Liver (tissue), 9 donors: ENCODE measurements around the gene SZT2. TPM values are rescaled to one million over a fixed set of nuclear protein-coding genes. Genes with fewer than 3 reads are reported as not detected.

Source experiments
- DNase-seq: peaks from one replicate; pipeline ENCODE4 v3.0.0-alpha.2; 2017; ENCODE audit warnings: low spot score
- H3K27ac ChIP-seq, 2 donors: one replicate each; pipeline ENCODE4 v1.7.0; 2013; ENCODE audit warnings: inconsistent platforms in 2 of 2, low read length in 2 of 2, control low read depth in 1 of 2, low read depth in 1 of 2, mild to moderate bottlenecking in 1 of 2
- H3K27me3 ChIP-seq, 4 donors: one replicate each; pipeline versions ENCODE4 v1.6.1 to v1.7.0; 2013; ENCODE audit warnings: low read length in 3 of 4, inconsistent platforms in 1 of 4, mild to moderate bottlenecking in 1 of 4, moderate library complexity in 1 of 4; ENCODE audit not compliant: control insufficient read depth in 4 of 4, insufficient read depth in 4 of 4
- H3K36me3 ChIP-seq, 4 donors: one replicate each; pipeline versions ENCODE4 v1.6.1 to v1.7.0; 2013; ENCODE audit warnings: low read length in 3 of 4, mild to moderate bottlenecking in 3 of 4, low read depth in 1 of 4, moderate library complexity in 1 of 4; ENCODE audit not compliant: control insufficient read depth in 4 of 4, insufficient read depth in 3 of 4
- H3K4me1 ChIP-seq, 4 donors: one replicate each; pipeline versions ENCODE4 v1.6.1 to v1.7.0; 2013; ENCODE audit warnings: low read length in 3 of 4, mild to moderate bottlenecking in 3 of 4, moderate library complexity in 1 of 4; ENCODE audit not compliant: control insufficient read depth in 4 of 4, insufficient read depth in 4 of 4
- H3K4me3 ChIP-seq, 3 donors: one replicate each; pipeline versions ENCODE4 v1.6.1 to v1.7.0; 2013; ENCODE audit warnings: low read length in 3 of 3, control low read depth in 1 of 3, low read depth in 1 of 3, mild to moderate bottlenecking in 1 of 3
- H3K9ac ChIP-seq, 2 donors: one replicate each; pipeline ENCODE4 v1.7.0; 2013; ENCODE audit warnings: low read length in 2 of 2, mild to moderate bottlenecking in 2 of 2, moderate library complexity in 2 of 2, control low read depth in 1 of 2, low read depth in 1 of 2
- H3K9me3 ChIP-seq, 4 donors: one replicate each; pipeline versions ENCODE4 v1.6.1 to v1.7.0; 2013; ENCODE audit warnings: low read length in 3 of 4; ENCODE audit not compliant: control insufficient read depth in 4 of 4
- EGR1 ChIP-seq, 2 donors: IDR thresholded peaks; 2 replicates each; pipeline ENCODE4 v1.6.1; 2016 to 2018; ENCODE audit warnings: antibody characterized with exemption in 2 of 2, low read depth in 2 of 2
- FOXA1 ChIP-seq: IDR thresholded peaks from 2 replicates; pipeline ENCODE4 v1.6.1; 2016; ENCODE audit warnings: antibody characterized with exemption
- FOXA2 ChIP-seq: IDR thresholded peaks from 2 replicates; pipeline ENCODE4 v1.6.1; 2016; ENCODE audit warnings: antibody characterized with exemption
- GABPA ChIP-seq, 2 donors: IDR thresholded peaks in 1 of 2; conservative IDR thresholded peaks in 1 of 2; 2 replicates each; pipeline ENCODE4 v1.6.1; 2016; ENCODE audit warnings: antibody characterized with exemption in 2 of 2, mild to moderate bottlenecking in 1 of 2, moderate library complexity in 1 of 2
- HNF4A ChIP-seq, 2 donors: conservative IDR thresholded peaks; 2 replicates each; pipeline ENCODE4 v1.6.1; 2016; ENCODE audit warnings: antibody characterized with exemption in 2 of 2, mild to moderate bottlenecking in 2 of 2
- NR2F2 ChIP-seq: IDR thresholded peaks from 2 replicates; pipeline ENCODE4 v1.6.1; 2016; ENCODE audit warnings: antibody characterized with exemption
- RAD21 ChIP-seq, 2 donors: IDR thresholded peaks; 2 replicates each; pipeline ENCODE4 v1.6.1; 2016; ENCODE audit warnings: antibody characterized with exemption in 2 of 2, mild to moderate bottlenecking in 2 of 2
- REST ChIP-seq: IDR thresholded peaks from 2 replicates; pipeline ENCODE4 v1.6.1; 2016; ENCODE audit warnings: antibody characterized with exemption, mild to moderate bottlenecking
- RXRA ChIP-seq, 2 donors: IDR thresholded peaks; 2 replicates each; pipeline ENCODE4 v1.6.1; 2017 to 2018; ENCODE audit warnings: antibody characterized with exemption in 2 of 2, mild to moderate bottlenecking in 1 of 2
- SP1 ChIP-seq: IDR thresholded peaks from 2 replicates; pipeline ENCODE4 v1.6.1; 2018; ENCODE audit warnings: antibody characterized with exemption, mild to moderate bottlenecking
- YY1 ChIP-seq: IDR thresholded peaks from 2 replicates; pipeline ENCODE4 v1.6.1; 2016; ENCODE audit warnings: antibody characterized with exemption, mild to moderate bottlenecking
- ZBTB33 ChIP-seq: IDR thresholded peaks from 2 replicates; pipeline ENCODE4 v1.6.1; 2016; ENCODE audit warnings: antibody characterized with exemption
- WGBS: extraction: QIAGEN DNeasy Blood & Tissue Kit; methylation state at CpG from one replicate; pipeline ENCODE4 v1.1.7; 2013; 5-methylcytosine and 5-hydroxymethylcytosine counted together
- polyA plus RNA-seq, 2 donors: library from polyadenylated mRNA; stranded (reverse) in 1 of 2; unstranded in 1 of 2; fragments of 200-250 nt in 1 of 2; fragments of >200 nt in 1 of 2; fragmentation: Nextera tagmentation in 1 of 2; extraction: Ambion mirVana in 1 of 2; gene quantifications; one replicate each; pipeline versions ENCODE4 v1.2.1 to v1.2.3, GENCODE V29; 2013 to 2015
- total RNA-seq, 2 donors: library from RNA; depleted of rRNA; stranded (reverse); fragments of >200 nt; gene quantifications; one replicate each; pipeline ENCODE4 v1.2.3, GENCODE V29; 2014
- TF ChIP-seq, protein P1 (sequence below): fragments of 150-350 bp; IDR thresholded peaks from 2 replicates; pipeline ENCODE4 v1.5.1; 2017; ENCODE audit warnings: improper control_type of control experiment, low read depth, low read length; ENCODE audit not compliant: missing input control
- TF ChIP-seq, protein P2 (sequence below): IDR thresholded peaks from 2 replicates; pipeline ENCODE4 v1.6.1; 2016; ENCODE audit warnings: antibody characterized with exemption
- donor health status: healthy.
- donor health status: healthy.
- donor health status: healthy.
- donor health status: healthy.
- donor health status: healthy.

The SZT2 gene
- total and polyA plus RNA-seq, 4 donors, result 4.8 to 31.0 (median 11.9) TPM

GRCh38 chr1:43448955-43449707 lies 59.4 kb downstream of the SZT2 start:
- Histone ChIP-seq H3K9me3 (no peaks in the 10 kb centered on the region), H3K9ac (no peak overlapping the region), H3K4me3 (peak overlapping the region in 1 of 3 donors; percentile 8), H3K36me3 (peaks cover 17 to 44% (median 29%) of the 10 kb centered on the region in 4 donors), H3K27me3 (no peaks in the 10 kb centered on the region), H3K27ac (peak overlapping the region; percentile 75 to 83), H3K4me1 (peaks cover 9 to 54% (median 34%) of the 10 kb centered on the region in 4 donors)
- TF ChIP-seq GABPA (IDR thresholded peaks at IDR 0.05 in 1 of 2, conservative IDR thresholded peaks at IDR 0.05 in 1 of 2) (no peak), FOXA2 (no peak), ZBTB33 (no peak), FOXA1 (no peak), YY1 (no peak), SP1 (no peak), NR2F2 (no peak), EGR1 (IDR thresholded peaks at IDR 0.05; ENCODE audit: low read depth in 2 of 2) (no peak), HNF4A (conservative IDR thresholded peaks at IDR 0.05) (no peak), REST (no peak), RAD21 (IDR thresholded peaks at IDR 0.05) (no peak)
- TF ChIP-seq, protein P1, sequence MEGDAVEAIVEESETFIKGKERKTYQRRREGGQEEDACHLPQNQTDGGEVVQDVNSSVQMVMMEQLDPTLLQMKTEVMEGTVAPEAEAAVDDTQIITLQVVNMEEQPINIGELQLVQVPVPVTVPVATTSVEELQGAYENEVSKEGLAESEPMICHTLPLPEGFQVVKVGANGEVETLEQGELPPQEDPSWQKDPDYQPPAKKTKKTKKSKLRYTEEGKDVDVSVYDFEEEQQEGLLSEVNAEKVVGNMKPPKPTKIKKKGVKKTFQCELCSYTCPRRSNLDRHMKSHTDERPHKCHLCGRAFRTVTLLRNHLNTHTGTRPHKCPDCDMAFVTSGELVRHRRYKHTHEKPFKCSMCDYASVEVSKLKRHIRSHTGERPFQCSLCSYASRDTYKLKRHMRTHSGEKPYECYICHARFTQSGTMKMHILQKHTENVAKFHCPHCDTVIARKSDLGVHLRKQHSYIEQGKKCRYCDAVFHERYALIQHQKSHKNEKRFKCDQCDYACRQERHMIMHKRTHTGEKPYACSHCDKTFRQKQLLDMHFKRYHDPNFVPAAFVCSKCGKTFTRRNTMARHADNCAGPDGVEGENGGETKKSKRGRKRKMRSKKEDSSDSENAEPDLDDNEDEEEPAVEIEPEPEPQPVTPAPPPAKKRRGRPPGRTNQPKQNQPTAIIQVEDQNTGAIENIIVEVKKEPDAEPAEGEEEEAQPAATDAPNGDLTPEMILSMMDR, result no peak
- TF ChIP-seq, protein P2, sequence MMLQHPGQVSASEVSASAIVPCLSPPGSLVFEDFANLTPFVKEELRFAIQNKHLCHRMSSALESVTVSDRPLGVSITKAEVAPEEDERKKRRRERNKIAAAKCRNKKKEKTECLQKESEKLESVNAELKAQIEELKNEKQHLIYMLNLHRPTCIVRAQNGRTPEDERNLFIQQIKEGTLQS, result no peak
- DNase-seq, result no peak
- WGBS, result 94% methylated on average over 11 of the region's 11 CpGs

DNA sequence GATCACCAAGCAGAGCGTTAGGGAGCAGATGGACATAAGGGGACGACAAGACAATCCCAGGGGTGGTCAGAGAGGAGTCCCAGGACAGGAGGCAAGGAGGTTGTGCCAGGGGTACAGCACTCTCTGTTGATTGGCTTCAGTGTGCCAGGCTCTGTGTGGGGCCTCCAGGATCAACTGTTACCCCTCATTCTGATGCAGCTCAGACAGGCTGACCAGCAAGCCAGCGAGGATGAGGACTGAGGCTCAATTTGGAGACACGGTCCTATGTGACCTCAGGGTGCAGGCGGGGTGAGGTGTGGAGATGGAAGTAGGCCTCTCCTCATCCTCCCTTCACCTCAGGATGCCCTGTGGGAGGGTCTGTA lies 60.0 kb downstream of the SZT2 start:
- H3K4me3 ChIP-seq, result no peak overlapping the region
- no peak for DNase-seq
- peaks cover 9 to 59% (median 39%) of the 10 kb centered on the region in 4 donors for H3K4me1 ChIP-seq
- H3K9me3 ChIP-seq, result no peaks in the 10 kb centered on the region
- WGBS, result 88% methylated on average over 5 of the region's 5 CpGs
- no peak overlapping the region for H3K9ac ChIP-seq
- TF ChIP-seq RXRA (IDR thresholded peaks at IDR 0.05), result no peak
- no peak overlapping the region for H3K27ac ChIP-seq
- H3K27me3 ChIP-seq, result no peaks in the 10 kb centered on the region
- H3K36me3 ChIP-seq, result peaks cover 17 to 41% (median 29%) of the 10 kb centered on the region in 4 donors
